HG03432 (cell line): ENCODE measurements around the gene IL34.

Experiments
- ATAC-seq: cut with Tn5 transposase; IDR thresholded peaks from one replicate; pipeline ENCODE4 v1.9.1; 2021; ENCODE audit warnings: mild to moderate bottlenecking, moderate library complexity; ENCODE audit not compliant: unreplicated experiment

Gene IL34

DNA sequence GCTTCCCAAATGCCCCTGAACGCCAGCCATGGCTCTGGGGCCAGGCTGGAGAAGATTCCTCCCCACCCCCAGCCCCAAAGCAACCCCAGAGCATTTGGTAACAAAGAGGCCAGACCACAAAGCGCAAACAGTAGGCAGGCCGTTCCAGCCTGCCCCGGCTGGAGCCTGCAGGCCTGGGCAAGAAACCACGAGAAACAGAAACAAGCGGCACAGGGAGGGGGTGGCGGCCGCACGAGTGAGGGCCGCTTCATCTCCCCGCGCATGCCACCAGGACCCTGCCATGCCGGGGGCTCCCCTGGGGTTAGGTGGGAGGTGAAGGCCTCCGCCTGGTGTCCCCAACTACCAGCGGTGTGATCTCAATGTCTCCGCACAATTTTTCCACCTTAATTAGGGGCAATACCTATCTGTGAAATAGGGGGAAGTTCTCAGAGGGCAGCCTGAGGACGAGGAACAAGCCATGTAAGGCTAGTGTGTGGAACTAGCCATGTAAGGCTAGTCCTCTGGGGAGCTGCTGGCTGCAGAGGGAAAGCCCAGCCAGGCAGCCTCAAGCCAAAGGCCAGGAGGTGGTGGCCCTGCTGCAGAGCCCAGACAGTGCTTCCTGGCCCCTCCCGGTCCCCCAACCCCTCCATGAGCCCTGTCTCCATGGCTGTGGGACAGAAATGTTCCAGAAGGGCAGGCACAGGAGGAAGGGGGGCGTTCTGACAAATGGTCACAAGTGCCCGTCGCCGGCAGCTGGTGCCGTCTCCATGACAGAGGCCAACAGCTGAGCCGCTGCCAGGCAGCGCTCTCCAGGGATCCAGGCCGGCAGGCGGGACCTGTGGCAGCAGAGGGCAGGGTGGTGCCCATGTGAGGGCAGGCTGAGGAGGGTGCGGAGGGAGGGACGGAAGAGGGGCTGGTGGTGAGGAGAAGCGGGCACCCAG, 54.0 kb downstream of the IL34 start:
- ATAC-seq, result no peak

DNA sequence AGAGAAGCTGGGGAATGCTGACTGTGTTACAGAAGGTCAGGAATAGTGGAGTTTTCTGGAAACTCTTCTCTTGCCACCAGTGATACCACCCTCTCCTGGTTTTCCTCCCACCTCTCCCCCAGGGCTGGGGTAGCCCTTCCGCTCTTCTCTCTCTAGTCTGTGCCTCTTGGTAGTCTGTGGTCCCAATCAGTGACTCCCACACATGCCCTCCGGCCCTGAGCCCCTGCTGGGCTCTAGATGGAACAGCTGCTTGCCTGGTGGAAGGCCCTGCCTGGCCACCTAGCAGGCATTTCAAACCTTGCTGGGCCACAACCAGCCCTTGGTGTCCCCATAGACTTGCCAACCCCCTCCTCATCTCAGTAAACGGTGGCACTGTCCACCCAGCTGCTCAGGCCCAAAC, 54.7 kb downstream of the IL34 start:
- ATAC-seq, result no peak

DNA sequence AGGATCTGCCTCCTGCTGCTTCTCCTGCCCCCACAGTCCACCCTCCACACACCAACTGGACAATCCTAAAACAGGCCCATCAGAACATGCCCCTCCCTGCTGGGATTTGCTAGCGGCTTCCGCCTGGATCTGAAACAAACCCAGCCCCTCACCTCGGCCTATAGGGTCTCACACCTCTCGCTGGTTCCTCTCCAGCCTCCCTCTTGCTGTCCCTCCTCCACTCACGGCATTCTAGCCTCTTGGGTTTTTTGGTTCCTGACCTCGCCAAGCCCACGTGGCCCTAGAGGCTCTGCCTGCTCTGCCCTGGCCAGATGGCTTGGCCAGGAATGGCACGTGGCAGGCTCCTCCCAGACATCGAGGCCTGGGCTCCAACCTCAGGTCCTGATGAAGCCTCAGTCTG, 55.2 kb downstream of the IL34 start:
- ATAC-seq, result no peak

DNA sequence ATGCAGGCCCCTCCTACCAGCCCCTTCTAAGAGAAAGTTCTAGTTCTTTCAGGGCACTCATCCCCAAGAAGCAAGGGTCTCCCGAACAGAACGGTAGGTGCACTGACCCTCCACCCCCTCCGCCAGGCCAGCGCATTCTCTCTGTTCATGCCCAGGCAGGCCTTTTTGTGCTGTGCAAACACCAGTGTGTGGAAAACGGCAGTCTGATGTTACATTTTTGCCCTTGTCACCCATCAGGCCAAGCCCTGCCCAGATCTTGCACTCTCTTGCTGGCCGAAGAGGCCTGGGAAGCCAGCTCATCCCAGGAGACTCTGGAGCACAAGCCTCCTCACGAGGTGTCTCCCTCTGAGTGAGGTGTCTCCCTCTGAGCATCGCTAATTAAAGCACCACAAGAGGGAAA, 55.6 kb downstream of the IL34 start:
- no peak for ATAC-seq

DNA sequence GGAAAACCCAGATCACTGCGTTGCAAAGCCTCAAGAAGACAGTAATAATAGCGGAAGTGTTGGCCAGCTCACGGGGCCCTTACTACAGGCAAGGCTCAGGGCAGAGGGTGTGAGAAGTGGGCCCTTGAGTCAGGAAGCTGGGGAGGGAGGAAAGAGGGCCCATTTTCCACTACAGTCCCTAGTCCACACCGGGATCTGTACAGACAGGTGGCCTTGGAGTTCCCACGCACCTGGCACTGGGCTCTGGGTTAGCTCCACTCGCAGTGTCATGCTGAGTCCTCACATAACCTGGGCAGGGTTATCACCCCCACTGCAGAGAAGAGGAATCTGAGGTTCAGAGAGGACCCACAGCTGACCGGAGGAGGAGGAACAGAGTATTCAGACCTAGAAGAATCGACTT, 56.3 kb downstream of the IL34 start:
- ATAC-seq, result no peak

DNA sequence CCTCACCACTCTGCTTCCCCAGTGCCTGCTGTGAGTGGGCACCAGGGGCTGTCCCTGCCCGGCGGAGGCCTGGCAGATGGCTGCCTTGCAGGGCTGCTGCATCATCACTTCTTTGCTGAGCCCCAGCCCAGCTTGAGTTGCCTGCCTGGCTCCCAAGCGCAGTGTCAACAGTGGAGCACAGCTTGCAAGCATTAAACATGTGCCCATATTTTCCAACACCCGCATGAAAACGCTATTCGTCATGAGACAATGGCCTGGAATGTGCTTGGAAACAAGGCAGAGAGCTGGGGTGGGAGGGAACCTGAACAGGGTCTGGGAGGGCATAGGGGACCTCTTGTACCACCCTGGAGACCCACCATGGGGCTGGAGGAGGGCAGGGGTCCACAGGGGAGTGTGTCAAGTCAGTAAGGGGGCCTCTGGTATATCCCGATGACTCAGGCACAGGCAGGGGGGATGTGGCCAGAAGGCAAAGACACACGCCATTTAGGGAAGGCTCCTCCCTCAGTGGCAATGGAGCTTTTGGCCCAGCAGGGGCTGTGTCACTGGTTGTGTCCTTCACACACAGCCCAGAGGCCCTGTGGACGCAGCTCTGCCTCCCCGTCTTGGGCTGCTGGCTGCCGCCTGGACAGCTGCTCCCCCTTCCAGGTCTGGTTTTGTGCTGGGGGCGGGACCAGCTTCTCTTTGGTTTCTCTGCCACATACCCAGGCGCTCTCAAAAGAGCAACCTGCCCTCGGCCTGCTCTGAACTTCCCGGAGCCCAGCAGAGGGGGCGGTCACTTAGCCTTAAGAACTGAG, 56.9 kb downstream of the IL34 start:
- no peak for ATAC-seq

DNA sequence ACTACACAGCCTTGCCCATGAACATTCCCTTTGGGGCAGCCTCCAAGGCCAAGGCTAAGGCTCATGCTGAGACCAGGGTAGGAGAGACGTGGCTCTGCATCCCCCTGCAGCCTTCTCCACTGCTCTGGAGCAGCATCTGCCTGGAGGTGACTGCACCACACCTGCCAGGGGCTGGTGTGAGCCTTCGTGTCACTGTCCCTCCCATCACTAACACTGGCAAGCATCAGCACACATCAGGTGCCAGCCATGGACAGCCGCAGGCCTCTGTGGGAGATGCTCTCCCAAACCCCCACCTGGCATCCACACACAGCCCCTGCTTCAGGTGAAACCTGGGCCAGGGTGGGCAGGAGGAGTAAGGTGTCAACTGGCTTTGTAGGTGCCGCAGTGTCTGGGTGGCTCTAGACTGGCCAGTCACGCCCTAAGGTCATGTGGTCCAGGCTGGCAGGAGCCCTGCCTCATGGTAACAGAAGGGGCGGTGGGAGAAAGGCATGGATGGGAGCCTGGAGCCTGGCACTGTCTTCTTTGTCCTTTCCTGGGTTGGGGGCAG, 57.5 kb downstream of the IL34 start:
- no peak for ATAC-seq

DNA sequence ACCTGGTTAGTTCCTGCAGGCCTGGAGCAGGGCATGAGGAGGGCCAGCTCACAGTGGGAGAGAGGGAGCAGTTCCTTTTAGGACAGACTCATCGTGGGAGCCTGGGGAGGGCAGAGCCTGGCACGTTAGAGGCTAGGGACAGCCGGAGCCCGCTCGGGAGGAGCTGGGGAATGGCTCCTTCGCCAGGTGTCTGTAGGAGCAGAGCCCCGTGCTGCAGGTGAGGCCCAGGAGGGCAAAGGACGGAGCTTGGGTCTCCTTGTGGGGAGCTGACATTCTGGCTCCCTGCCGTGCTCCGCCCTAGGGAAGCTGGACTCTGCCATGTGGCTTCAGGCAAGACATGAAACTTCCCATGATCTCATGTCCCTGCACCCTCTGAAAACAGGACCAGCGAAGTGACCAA, 58.2 kb downstream of the IL34 start:
- ATAC-seq, result no peak

DNA sequence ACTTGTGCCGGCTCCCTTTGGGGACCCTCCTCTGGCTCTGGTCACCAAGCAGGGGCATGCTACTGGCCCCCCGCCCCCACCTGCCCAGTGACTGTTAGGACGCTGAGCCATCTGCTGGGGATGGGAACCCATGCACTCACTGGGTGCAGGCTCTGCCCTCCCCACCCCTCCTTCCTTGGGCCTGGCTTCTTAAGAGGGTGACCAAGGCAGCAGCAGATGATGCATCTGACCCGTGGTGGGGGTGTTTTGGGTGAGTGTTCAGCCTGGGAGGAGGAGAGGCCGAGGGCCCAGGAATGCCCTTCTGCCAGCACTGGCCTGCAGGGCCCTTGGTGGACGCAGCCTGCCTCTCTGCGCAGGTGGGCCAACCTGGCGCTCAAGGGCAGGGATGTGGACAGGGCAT, 58.7 kb downstream of the IL34 start:
- ATAC-seq, result no peak

DNA sequence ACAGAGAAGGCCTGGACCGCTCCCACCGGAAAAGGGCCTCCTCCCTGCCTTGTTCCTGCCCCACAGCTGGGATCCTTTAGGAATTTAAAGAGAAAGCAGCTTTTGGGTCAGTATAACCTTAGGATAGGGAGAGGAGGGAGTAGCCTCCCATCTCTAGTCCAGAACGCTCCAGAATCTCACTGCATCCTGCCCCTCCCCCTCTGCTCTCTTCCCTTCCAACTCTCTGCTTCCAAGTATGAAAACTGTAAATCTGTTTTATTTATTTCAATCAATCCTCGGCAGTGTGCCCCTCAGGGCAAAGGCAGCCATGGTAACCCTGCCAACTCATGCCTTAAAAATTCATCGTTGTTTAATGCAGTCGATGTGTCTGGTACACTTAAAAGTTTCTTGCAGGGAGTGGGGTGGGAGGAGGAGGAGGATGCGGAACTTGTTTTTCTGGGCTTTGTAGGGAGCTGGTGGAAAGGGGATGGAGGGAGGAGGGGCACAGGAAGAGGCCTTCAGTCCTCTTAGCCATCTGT, 60.6 kb downstream of the IL34 start:
- ATAC-seq, result no peak

DNA sequence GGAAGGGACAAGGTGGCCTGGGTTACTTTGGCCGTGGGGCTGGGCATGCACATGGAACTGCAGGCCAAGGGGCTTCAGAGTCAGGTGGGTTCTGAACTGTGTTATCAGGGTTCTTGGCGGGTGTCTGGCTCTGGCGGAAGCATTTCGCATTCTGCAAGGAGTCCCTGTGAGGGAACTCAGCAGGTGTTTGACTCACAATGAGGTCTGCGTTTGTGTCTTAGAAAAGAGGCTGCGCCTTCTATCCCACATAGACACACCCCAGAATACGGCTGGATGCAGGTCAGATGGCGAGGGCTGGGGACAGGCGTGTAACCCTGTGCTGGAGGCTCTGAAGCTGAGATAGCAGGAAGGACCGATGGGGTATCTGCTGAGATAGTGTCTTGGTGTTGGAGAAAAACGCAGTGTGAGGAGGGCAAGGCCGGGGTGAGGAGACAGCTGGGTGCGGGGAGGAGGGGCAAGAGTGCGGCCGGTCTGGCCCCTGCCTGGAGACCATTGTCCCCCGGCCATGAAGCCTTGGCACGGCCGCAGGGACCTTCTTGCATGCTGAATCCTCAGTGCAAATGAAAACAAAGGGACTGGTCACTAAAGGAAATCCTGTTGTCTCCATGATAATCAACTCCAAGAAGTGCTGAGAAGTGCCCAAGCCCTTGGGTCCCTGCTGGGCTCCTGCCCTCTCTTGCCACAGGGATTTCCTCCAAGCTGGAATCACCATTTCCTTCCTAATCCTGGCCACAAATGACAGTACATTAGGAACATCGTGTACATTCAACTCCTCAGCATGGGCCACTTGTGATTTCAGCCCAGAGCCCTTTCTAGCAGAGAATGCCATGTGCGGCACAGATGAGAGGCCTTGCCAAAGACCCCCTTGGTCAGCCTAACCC, 62.2 kb downstream of the IL34 start:
- no peak for ATAC-seq

DNA sequence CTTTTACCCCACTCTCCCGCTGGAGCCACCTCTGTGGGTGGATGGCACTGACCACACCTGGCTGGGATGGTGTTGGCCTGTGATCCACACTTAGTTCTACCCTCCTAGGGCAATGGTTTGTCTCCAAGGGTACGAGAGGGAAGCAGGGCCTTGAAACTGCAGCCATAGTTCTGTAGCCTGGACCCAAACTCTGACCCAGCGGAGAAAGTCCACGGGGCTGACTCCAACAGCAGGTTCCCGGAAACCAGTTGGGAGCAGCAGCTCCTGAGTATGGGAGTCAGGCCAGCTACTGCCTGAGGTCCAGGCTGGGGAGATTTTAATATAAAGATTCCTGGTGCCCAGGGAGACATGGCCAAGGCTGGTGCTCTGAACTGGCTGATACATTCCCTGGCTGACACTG, 63.1 kb downstream of the IL34 start:
- ATAC-seq, result no peak

DNA sequence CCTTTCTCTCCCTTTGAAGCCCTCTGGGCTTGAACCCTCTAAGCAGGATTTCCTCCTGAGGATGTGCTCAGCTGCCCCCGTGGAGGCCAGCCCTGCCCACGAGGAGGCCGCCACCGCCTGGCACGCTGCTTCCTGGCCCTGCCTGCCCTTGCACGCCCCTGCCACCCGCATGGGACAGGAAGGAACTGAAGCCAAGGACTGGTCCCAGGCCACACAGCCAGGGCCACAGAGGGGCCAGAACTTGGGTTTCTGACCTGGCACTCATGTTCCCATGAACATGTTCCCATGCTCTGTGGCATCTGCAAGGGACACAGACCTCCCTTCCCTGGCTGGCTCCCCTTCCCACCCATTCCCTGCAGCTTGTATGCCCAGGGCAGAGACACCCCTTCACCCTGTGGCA, 63.6 kb downstream of the IL34 start:
- no peak for ATAC-seq
